ENCODE results near the gene WFDC1. TPM values are rescaled to one million over a fixed set of nuclear protein-coding genes. Genes with fewer than 3 reads are reported as not detected.

WFDC1 gene
- total RNA-seq, 2 donors from 2014 or later, result 0.15 TPM; not detected in 1

GRCh38 chr16:84283314-84284153 is 11.1 kb upstream of the WFDC1 start:
- Histone ChIP-seq H3K27ac (ENCODE audit: low read depth, low read length) (peak overlapping the region; percentile 24), H3K4me1 (ENCODE audit: control insufficient read depth, insufficient read depth, low read length) (peaks cover 8% of the 10 kb centered on the region), H3K27me3 (ENCODE audit: control insufficient read depth, insufficient read depth, low read length, poor library complexity, severe bottlenecking) (no peaks in the 10 kb centered on the region), H3K9ac (ENCODE audit: extremely low read depth, low read length, poor library complexity, severe bottlenecking) (no peak overlapping the region), H3K4me3 (ENCODE audit: low read length) (no peak overlapping the region), H3K36me3 (ENCODE audit: control insufficient read depth, insufficient read depth, low read length) (no peaks in the 10 kb centered on the region), H3K9me3 (ENCODE audit: control insufficient read depth, low read length) (no peaks in the 10 kb centered on the region)
- DNase-seq, result no peak
- no peaks in the 10 kb centered on the region for H3K36me3 Mint-ChIP-seq (ENCODE audit: low read depth)
- no peak overlapping the region for H3K4me3 Mint-ChIP-seq
- TF ChIP-seq CTCF (conservative IDR thresholded peaks at IDR 0.05), result no peak
- peaks cover 24% of the 10 kb centered on the region for H3K27me3 Mint-ChIP-seq (ENCODE audit: insufficient read depth)
- WGBS, 2 experiments (ENCODE audit: insufficient coverage in 1 of 2, insufficient read length in 1 of 2), result 77 to 84% methylated on average over 18 to 24 of the region's 24 CpGs
- peaks cover 15% of the 10 kb centered on the region for H3K4me1 Mint-ChIP-seq
- H3K27ac Mint-ChIP-seq, result peak overlapping the region; percentile 9
- peaks cover 10% of the 10 kb centered on the region for H3K9me3 Mint-ChIP-seq

GRCh38 chr16:84284154-84284722 is 10.4 kb upstream of the WFDC1 start:
- peak; percentile 76 for DNase-seq
- H3K36me3 Mint-ChIP-seq (ENCODE audit: low read depth), result no peaks in the 10 kb centered on the region

More at GRCh38 chr16:84284154-84284722, 10.4 kb upstream of the WFDC1 start:
- peaks cover 2% of the 10 kb centered on the region for H3K27me3 ChIP-seq (ENCODE audit: control insufficient read depth, insufficient read depth, low read length, poor library complexity, severe bottlenecking)
- H3K9ac ChIP-seq (ENCODE audit: extremely low read depth, low read length, poor library complexity, severe bottlenecking), result no peak overlapping the region
- peak overlapping the region; percentile 24 for H3K27ac ChIP-seq (ENCODE audit: low read depth, low read length)
- 35 to 60% methylated on average over 8 to 13 of the region's 13 CpGs for WGBS, 2 experiments (ENCODE audit: insufficient coverage in 1 of 2, insufficient read length in 1 of 2)
- peak overlapping the region; percentile 9 for H3K27ac Mint-ChIP-seq
- TF ChIP-seq CTCF (conservative IDR thresholded peaks at IDR 0.05), result no peak
- no peaks in the 10 kb centered on the region for H3K9me3 ChIP-seq (ENCODE audit: control insufficient read depth, low read length)
- H3K36me3 ChIP-seq (ENCODE audit: control insufficient read depth, insufficient read depth, low read length), result no peaks in the 10 kb centered on the region
- H3K4me1 ChIP-seq (ENCODE audit: control insufficient read depth, insufficient read depth, low read length), result peaks cover 4% of the 10 kb centered on the region
- H3K9me3 Mint-ChIP-seq, result peaks cover 10% of the 10 kb centered on the region
- no peak overlapping the region for H3K4me3 Mint-ChIP-seq
- no peak overlapping the region for H3K4me3 ChIP-seq (ENCODE audit: low read length)
- H3K27me3 Mint-ChIP-seq (ENCODE audit: insufficient read depth), result peaks cover 23% of the 10 kb centered on the region
- peaks cover 10% of the 10 kb centered on the region for H3K4me1 Mint-ChIP-seq

Data from endodermal cell (in vitro differentiated cells).